Mesodermal cell (in vitro differentiated cells): ENCODE results near the gene LRIF1.

ENCODE experiments used
- H3K27ac ChIP-seq: 2 replicates; pipeline ENCODE4 v1.7.0; 2013; ENCODE audit warnings: mild to moderate bottlenecking, low read depth, low read length, moderate library complexity; ENCODE audit not compliant: severe bottlenecking
- H3K36me3 ChIP-seq: 2 replicates; pipeline ENCODE4 v1.7.1; 2013; ENCODE audit warnings: mild to moderate bottlenecking, low read length, moderate library complexity; ENCODE audit not compliant: control insufficient read depth, insufficient read depth
- H3K4me1 ChIP-seq: one replicate; pipeline ENCODE4 v1.7.1; 2013; ENCODE audit warnings: mild to moderate bottlenecking, low read length; ENCODE audit not compliant: insufficient read depth, control insufficient read depth, poor library complexity, severe bottlenecking
- H3K4me3 ChIP-seq: 2 replicates; pipeline ENCODE4 v1.7.0; 2013; ENCODE audit warnings: low read length, control low read depth, mild to moderate bottlenecking; ENCODE audit not compliant: insufficient read depth, poor library complexity, severe bottlenecking; ENCODE audit errors: extremely low read depth
- H3K9me3 ChIP-seq: 2 replicates; pipeline ENCODE4 v1.7.1; 2013; ENCODE audit warnings: mild to moderate bottlenecking, low read length, moderate library complexity; ENCODE audit not compliant: control insufficient read depth
- WGBS, 2 experiments: methylation state at CpG; one replicate each; pipeline ENCODE4 v1.1.5; 2013; ENCODE audit warnings: missing lambda C conversion rate in 2 of 2; ENCODE audit not compliant: insufficient coverage in 2 of 2; 5-methylcytosine and 5-hydroxymethylcytosine counted together

LRIF1 gene

GRCh38 chr1:110975265-110975664 is 11.5 kb upstream of the LRIF1 start:
- H3K9me3 ChIP-seq, result no peaks in the 10 kb centered on the region
- H3K4me1 ChIP-seq, result no peaks in the 10 kb centered on the region
- H3K27ac ChIP-seq, result no peak overlapping the region
- no peak overlapping the region for H3K4me3 ChIP-seq
- no CpG with 5 or more reads among the region's 1 CpG for WGBS, 2 experiments
- no peaks in the 10 kb centered on the region for H3K36me3 ChIP-seq

GRCh38 chr1:110967256-110967655 is 3.5 kb upstream of the LRIF1 start:
- Histone ChIP-seq H3K4me3 (no peak overlapping the region), H3K4me1 (no peaks in the 10 kb centered on the region), H3K36me3 (no peaks in the 10 kb centered on the region), H3K9me3 (peaks cover 9% of the 10 kb centered on the region), H3K27ac (no peak overlapping the region)
- WGBS, 2 experiments, result 83% methylated on average over 1 of the region's 1 CpG; no CpG with 5 or more reads in 1 of the 2 experiments

GRCh38 chr1:110964455-110964903 is 757 bp upstream of the LRIF1 start:
- H3K4me3 ChIP-seq, result peak overlapping the region; percentile 78
- WGBS, 2 experiments, result 82 to 90% methylated on average over 2 to 4 of the region's 6 CpGs
- H3K27ac ChIP-seq, result peak overlapping the region; percentile 100
- H3K36me3 ChIP-seq, result peaks cover 7% of the 10 kb centered on the region
- peaks cover 9% of the 10 kb centered on the region for H3K9me3 ChIP-seq
- no peaks in the 10 kb centered on the region for H3K4me1 ChIP-seq

GRCh38 chr1:110962892-110963690 is 631 bp downstream of the LRIF1 start:
- Histone ChIP-seq H3K4me3 (peak overlapping the region; percentile 78), H3K36me3 (peaks cover 7% of the 10 kb centered on the region), H3K27ac (peak overlapping the region; percentile 100), H3K4me1 (no peaks in the 10 kb centered on the region), H3K9me3 (peaks cover 9% of the 10 kb centered on the region)
- 7 to 11% methylated on average over 29 to 35 of the region's 38 CpGs for WGBS, 2 experiments

GRCh38 chr1:110961902-110962301 is 1.8 kb downstream of the LRIF1 start:
- Histone ChIP-seq H3K9me3 (peaks cover 9% of the 10 kb centered on the region), H3K4me1 (no peaks in the 10 kb centered on the region), H3K27ac (no peak overlapping the region), H3K4me3 (no peak overlapping the region), H3K36me3 (peaks cover 7% of the 10 kb centered on the region)

- peaks cover 7% of the 10 kb centered on the region for H3K36me3 ChIP-seq
- WGBS, 2 experiments, result 71 to 92% methylated on average over 2 of the region's 2 CpGs
- no peaks in the 10 kb centered on the region for H3K4me1 ChIP-seq
- H3K27ac ChIP-seq, result no peak overlapping the region
- H3K4me3 ChIP-seq, result no peak overlapping the region
- peaks cover 9% of the 10 kb centered on the region for H3K9me3 ChIP-seq
Measured at GRCh38 chr1:110960777-110961420, 2.8 kb downstream of the LRIF1 start.

- H3K27ac ChIP-seq, result no peak overlapping the region
- 83 to 100% methylated on average over 1 to 3 of the region's 3 CpGs for WGBS, 2 experiments
- no peaks in the 10 kb centered on the region for H3K9me3 ChIP-seq
- H3K4me1 ChIP-seq, result no peaks in the 10 kb centered on the region
- H3K36me3 ChIP-seq, result peaks cover 15% of the 10 kb centered on the region
- no peak overlapping the region for H3K4me3 ChIP-seq
Measured at GRCh38 chr1:110957798-110958197, 5.9 kb downstream of the LRIF1 start.

- 92 to 98% methylated on average over 1 to 2 of the region's 4 CpGs for whole genome bisulfite sequencing, 2 experiments
- H3K4me3 ChIP-seq, result no peak overlapping the region
Measured at GRCh38 chr1:110956586-110956985, 7.1 kb downstream of the LRIF1 start.

GRCh38 chr1:110953031-110953430 is 10.7 kb downstream of the LRIF1 start:
- H3K4me3 ChIP-seq, result no peak overlapping the region
- H3K9me3 ChIP-seq, result no peaks in the 10 kb centered on the region
- H3K36me3 ChIP-seq, result peaks cover 47% of the 10 kb centered on the region

More at GRCh38 chr1:110956586-110956985, 7.1 kb downstream of the LRIF1 start:
- H3K9me3 ChIP-seq, result no peaks in the 10 kb centered on the region
- H3K27ac ChIP-seq, result no peak overlapping the region
- H3K36me3 ChIP-seq, result peaks cover 24% of the 10 kb centered on the region
- no peaks in the 10 kb centered on the region for H3K4me1 ChIP-seq

GRCh38 chr1:110952031-110952430 is 11.7 kb downstream of the LRIF1 start:
- H3K36me3 ChIP-seq, result peaks cover 53% of the 10 kb centered on the region
- no peaks in the 10 kb centered on the region for H3K4me1 ChIP-seq
- no peak overlapping the region for H3K4me3 ChIP-seq
- no peaks in the 10 kb centered on the region for H3K9me3 ChIP-seq
- no peak overlapping the region for H3K27ac ChIP-seq
- WGBS, 2 experiments, result 92 to 100% methylated on average over 2 of the region's 2 CpGs

More at GRCh38 chr1:110953031-110953430, 10.7 kb downstream of the LRIF1 start:
- Histone ChIP-seq H3K4me1 (no peaks in the 10 kb centered on the region), H3K27ac (no peak overlapping the region)

GRCh38 chr1:110951161-110951560 is 12.6 kb downstream of the LRIF1 start:
- WGBS, 2 experiments, result 89% methylated on average over 1 of the region's 1 CpG; no CpG with 5 or more reads in 1 of the 2 experiments
- Histone ChIP-seq H3K27ac (no peak overlapping the region), H3K9me3 (no peaks in the 10 kb centered on the region), H3K4me3 (no peak overlapping the region), H3K36me3 (peaks cover 60% of the 10 kb centered on the region), H3K4me1 (no peaks in the 10 kb centered on the region)
